Measurements from ENCODE around the gene IFT80.

GRCh38 chr3:160245261-160245800, 153.7 kb downstream of the IFT80 start:
- TF ChIP-seq, protein P1, sequence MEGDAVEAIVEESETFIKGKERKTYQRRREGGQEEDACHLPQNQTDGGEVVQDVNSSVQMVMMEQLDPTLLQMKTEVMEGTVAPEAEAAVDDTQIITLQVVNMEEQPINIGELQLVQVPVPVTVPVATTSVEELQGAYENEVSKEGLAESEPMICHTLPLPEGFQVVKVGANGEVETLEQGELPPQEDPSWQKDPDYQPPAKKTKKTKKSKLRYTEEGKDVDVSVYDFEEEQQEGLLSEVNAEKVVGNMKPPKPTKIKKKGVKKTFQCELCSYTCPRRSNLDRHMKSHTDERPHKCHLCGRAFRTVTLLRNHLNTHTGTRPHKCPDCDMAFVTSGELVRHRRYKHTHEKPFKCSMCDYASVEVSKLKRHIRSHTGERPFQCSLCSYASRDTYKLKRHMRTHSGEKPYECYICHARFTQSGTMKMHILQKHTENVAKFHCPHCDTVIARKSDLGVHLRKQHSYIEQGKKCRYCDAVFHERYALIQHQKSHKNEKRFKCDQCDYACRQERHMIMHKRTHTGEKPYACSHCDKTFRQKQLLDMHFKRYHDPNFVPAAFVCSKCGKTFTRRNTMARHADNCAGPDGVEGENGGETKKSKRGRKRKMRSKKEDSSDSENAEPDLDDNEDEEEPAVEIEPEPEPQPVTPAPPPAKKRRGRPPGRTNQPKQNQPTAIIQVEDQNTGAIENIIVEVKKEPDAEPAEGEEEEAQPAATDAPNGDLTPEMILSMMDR (IDR thresholded peaks at IDR 0.05): no peak
- TF ChIP-seq POLR2A (IDR thresholded peaks at IDR 0.05): no peak
